ENCODE data around the gene TDP1. TPM values are rescaled to one million over a fixed set of nuclear protein-coding genes. Genes with fewer than 3 reads are reported as not detected.
"Not testable (repeated sequence)": the region's sequence is repeated elsewhere in the genome, so short reads cannot be mapped to it uniquely, and the experiment has no call there.

The TDP1 gene
- total and polyA plus RNA-seq, 2 donors = 6.9 to 20.5 TPM

GRCh38 chr14:90054803-90055202, 99.1 kb downstream of the TDP1 start:
- Histone ChIP-seq H3K36me3 (ENCODE audit: insufficient read depth) (no peaks in the 10 kb centered on the region), H3K4me1 (ENCODE audit: insufficient read depth) (no peaks in the 10 kb centered on the region), H3K27ac (ENCODE audit: low read depth) (no peak overlapping the region), H3K4me3 (ENCODE audit: low read depth, low read length) (no peak overlapping the region)
- WGBS = 54% methylated on average over 1 of the region's 1 CpG
- DNase-seq (ENCODE audit: extremely low spot score) = no peak

GRCh38 chr14:90056826-90057225, 101.1 kb downstream of the TDP1 start:
- Histone ChIP-seq H3K4me1 (ENCODE audit: insufficient read depth) (no peaks in the 10 kb centered on the region), H3K36me3 (ENCODE audit: insufficient read depth) (no peaks in the 10 kb centered on the region), H3K27ac (ENCODE audit: low read depth) (no peak overlapping the region), H3K4me3 (ENCODE audit: low read depth, low read length) (no peak overlapping the region)
- 46% methylated on average over 8 of the region's 8 CpGs for WGBS
- no peak for DNase-seq (ENCODE audit: extremely low spot score)

- Histone ChIP-seq H3K27ac (ENCODE audit: low read depth) (no peak overlapping the region), H3K36me3 (ENCODE audit: insufficient read depth) (no peaks in the 10 kb centered on the region), H3K4me1 (ENCODE audit: insufficient read depth) (no peaks in the 10 kb centered on the region), H3K4me3 (ENCODE audit: low read depth, low read length) (no peak overlapping the region)
- 90% methylated on average over 7 of the region's 7 CpGs for WGBS
- DNase-seq (ENCODE audit: extremely low spot score) = no peak
Observed at GRCh38 chr14:90058876-90059458, 103.2 kb downstream of the TDP1 start.

- Histone ChIP-seq H3K4me1 (ENCODE audit: insufficient read depth) (no peaks in the 10 kb centered on the region), H3K4me3 (ENCODE audit: low read depth, low read length) (peak overlapping the region; percentile 48), H3K36me3 (ENCODE audit: insufficient read depth) (no peaks in the 10 kb centered on the region), H3K27ac (ENCODE audit: low read depth) (no peak overlapping the region)
- no peak for DNase-seq (ENCODE audit: extremely low spot score)
- WGBS = under 1% methylated on average over 80 of the region's 80 CpGs
Observed at GRCh38 chr14:90060312-90060964, 104.7 kb downstream of the TDP1 start.

- DNase-seq (ENCODE audit: extremely low spot score) = no peak
- peak overlapping the region; percentile 48 for H3K4me3 ChIP-seq (ENCODE audit: low read depth, low read length)
- H3K27ac ChIP-seq (ENCODE audit: low read depth) = no peak overlapping the region
- no peaks in the 10 kb centered on the region for H3K4me1 ChIP-seq (ENCODE audit: insufficient read depth)
- no peaks in the 10 kb centered on the region for H3K36me3 ChIP-seq (ENCODE audit: insufficient read depth)
- 1% methylated on average over 60 of the region's 60 CpGs for WGBS
Observed at GRCh38 chr14:90060965-90061684, 105.4 kb downstream of the TDP1 start.

- Histone ChIP-seq H3K4me1 (ENCODE audit: insufficient read depth) (no peaks in the 10 kb centered on the region), H3K36me3 (ENCODE audit: insufficient read depth) (no peaks in the 10 kb centered on the region), H3K27ac (ENCODE audit: low read depth) (no peak within 1 kb of the TSS), H3K4me3 (ENCODE audit: low read depth, low read length) (peak within 1 kb of the TSS; percentile 48)
- DNase-seq (ENCODE audit: extremely low spot score) = no peak
- under 1% methylated on average over 52 of the region's 52 CpGs for WGBS
Observed at GRCh38 chr14:90061685-90062126, 106.0 kb downstream of the TDP1 start, which contains the start of gene KCNK13. KCNK13 (plus strand) TSS chr14:90061994; CDS start chr14:90062206, 212 bp downstream.

- no peak for DNase-seq (ENCODE audit: extremely low spot score)
- H3K27ac ChIP-seq (ENCODE audit: low read depth) = no peak overlapping the region
- peak overlapping the region; percentile 48 for H3K4me3 ChIP-seq (ENCODE audit: low read depth, low read length)
- under 1% methylated on average over 63 of the region's 63 CpGs for WGBS
- no peaks in the 10 kb centered on the region for H3K36me3 ChIP-seq (ENCODE audit: insufficient read depth)
- H3K4me1 ChIP-seq (ENCODE audit: insufficient read depth) = no peaks in the 10 kb centered on the region
Observed at GRCh38 chr14:90062127-90062794, 106.5 kb downstream of the TDP1 start.

GRCh38 chr14:90062822-90063539, 107.3 kb downstream of the TDP1 start:
- Histone ChIP-seq H3K4me1 (ENCODE audit: insufficient read depth) (no peaks in the 10 kb centered on the region), H3K4me3 (ENCODE audit: low read depth, low read length) (no peak overlapping the region), H3K27ac (ENCODE audit: low read depth) (no peak overlapping the region), H3K36me3 (ENCODE audit: insufficient read depth) (no peaks in the 10 kb centered on the region)
- WGBS = 27% methylated on average over 11 of the region's 11 CpGs
- no peak for DNase-seq (ENCODE audit: extremely low spot score)

GRCh38 chr14:90072350-90072749, 116.6 kb downstream of the TDP1 start:
- Histone ChIP-seq H3K4me1 (ENCODE audit: insufficient read depth) (no peaks in the 10 kb centered on the region), H3K4me3 (ENCODE audit: low read depth, low read length) (no peak overlapping the region), H3K27ac (ENCODE audit: low read depth) (no peak overlapping the region), H3K36me3 (ENCODE audit: insufficient read depth) (no peaks in the 10 kb centered on the region)
- WGBS = 63% methylated on average over 6 of the region's 6 CpGs
- no peak for DNase-seq (ENCODE audit: extremely low spot score)

- no peak overlapping the region for H3K4me3 ChIP-seq (ENCODE audit: low read depth, low read length)
Observed at GRCh38 chr14:90079576-90079975, 123.8 kb downstream of the TDP1 start.

GRCh38 chr14:90087433-90087832, 131.7 kb downstream of the TDP1 start:
- no peak for DNase-seq (ENCODE audit: extremely low spot score)
- no peak overlapping the region for H3K4me3 ChIP-seq (ENCODE audit: low read depth, low read length)
- no peaks in the 10 kb centered on the region for H3K4me1 ChIP-seq (ENCODE audit: insufficient read depth)
- WGBS = 76% methylated on average over 6 of the region's 6 CpGs
- H3K36me3 ChIP-seq (ENCODE audit: insufficient read depth) = no peaks in the 10 kb centered on the region
- H3K27ac ChIP-seq (ENCODE audit: low read depth) = no peak overlapping the region

More at GRCh38 chr14:90079576-90079975, 123.8 kb downstream of the TDP1 start:
- Histone ChIP-seq H3K27ac (ENCODE audit: low read depth) (no peak overlapping the region), H3K36me3 (ENCODE audit: insufficient read depth) (no peaks in the 10 kb centered on the region), H3K4me1 (ENCODE audit: insufficient read depth) (no peaks in the 10 kb centered on the region)
- 64% methylated on average over 2 of the region's 2 CpGs for whole genome bisulfite sequencing
- DNase-seq (ENCODE audit: extremely low spot score) = no peak

- Histone ChIP-seq H3K4me1 (ENCODE audit: insufficient read depth) (no peaks in the 10 kb centered on the region), H3K4me3 (ENCODE audit: low read depth, low read length) (no peak overlapping the region), H3K36me3 (ENCODE audit: insufficient read depth) (no peaks in the 10 kb centered on the region), H3K27ac (ENCODE audit: low read depth) (no peak overlapping the region)
- no peak for DNase-seq (ENCODE audit: extremely low spot score)
- WGBS = 80% methylated on average over 2 of the region's 2 CpGs
Observed at GRCh38 chr14:90088176-90088575, 132.4 kb downstream of the TDP1 start.

GRCh38 chr14:90089486-90089885, 133.8 kb downstream of the TDP1 start:
- H3K27ac ChIP-seq (ENCODE audit: low read depth); H3K4me1 ChIP-seq (ENCODE audit: insufficient read depth); DNase-seq (ENCODE audit: extremely low spot score); H3K36me3 ChIP-seq (ENCODE audit: insufficient read depth); H3K4me3 ChIP-seq (ENCODE audit: low read depth, low read length): not testable (repeated sequence)
- WGBS = 51% methylated on average over 6 of the region's 6 CpGs

All from urinary bladder (tissue), 4 donors.